KOPT-K1 (cell line): ENCODE measurements around the gene PCBP3.
"Not testable (repeated sequence)": the region's sequence is repeated elsewhere in the genome, so short reads cannot be mapped to it uniquely, and the experiment has no call there.

Experiments used
- H3K27ac ChIP-seq: fragments of 200-600 bp; sonication (generic); 2 replicates; pipeline ENCODE4 v1.5.1; 2016; ENCODE audit warnings: antibody characterized with exemption, mild to moderate bottlenecking, low read depth, low read length; ENCODE audit not compliant: poor library complexity, severe bottlenecking
- H3K36me3 ChIP-seq: fragments of 200-600 bp; sonication (generic); 2 replicates; pipeline ENCODE4 v1.5.1; 2017; ENCODE audit warnings: antibody characterized with exemption, mild to moderate bottlenecking, low read length, moderate library complexity; ENCODE audit not compliant: insufficient read depth
- H3K9me3 ChIP-seq: fragments of 200-600 bp; sonication (generic); 2 replicates; pipeline ENCODE4 v1.5.1; 2017; ENCODE audit warnings: antibody characterized with exemption, low read length, mild to moderate bottlenecking; ENCODE audit not compliant: insufficient read depth, poor library complexity, severe bottlenecking

PCBP3 gene

GRCh38 chr21:45959182-45959581 lies 315.7 kb downstream of the PCBP3 start:
- H3K9me3 ChIP-seq, result peaks cover 32% of the 10 kb centered on the region
- no peaks in the 10 kb centered on the region for H3K36me3 ChIP-seq
- H3K27ac ChIP-seq, result no peak overlapping the region

DNA sequence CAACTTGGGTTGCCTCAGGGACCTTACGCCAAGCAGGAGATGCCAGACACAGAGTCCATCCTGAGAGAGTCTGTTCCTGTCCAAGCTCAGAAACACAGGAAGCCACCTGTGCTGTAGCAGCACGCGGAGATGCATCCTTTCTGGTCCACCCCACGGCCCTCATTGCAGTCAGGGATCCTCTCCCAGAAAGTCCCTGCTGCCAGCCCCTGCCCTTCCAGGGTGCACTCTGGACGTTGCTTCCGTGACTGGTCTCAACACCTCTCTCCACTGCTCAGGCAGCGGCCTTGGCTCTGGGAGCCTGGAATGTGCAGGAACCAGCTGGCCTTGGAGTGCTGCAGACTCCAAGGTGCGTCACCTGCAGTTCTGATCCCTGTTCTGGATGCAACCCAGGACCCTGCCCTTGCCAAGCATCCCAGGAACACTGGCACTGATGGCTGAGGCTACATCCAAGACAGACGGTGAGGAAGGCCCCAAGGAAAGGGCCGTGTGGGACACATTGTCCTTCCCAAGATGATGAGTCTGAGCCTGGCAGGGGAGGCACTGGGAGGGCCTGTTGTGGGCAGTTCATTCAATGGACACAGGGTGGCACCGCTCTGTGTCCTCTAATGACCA lies 316.4 kb downstream of the PCBP3 start:
- Histone ChIP-seq H3K9me3 (peaks cover 39% of the 10 kb centered on the region), H3K27ac (no peak overlapping the region), H3K36me3 (no peaks in the 10 kb centered on the region)

GRCh38 chr21:45961408-45961807 lies 317.9 kb downstream of the PCBP3 start:
- not testable (repeated sequence) for H3K36me3 ChIP-seq
- H3K9me3 ChIP-seq, result peaks cover 39% of the 10 kb centered on the region

GRCh38 chr21:45962531-45963231 lies 319.2 kb downstream of the PCBP3 start:
- peaks cover 39% of the 10 kb centered on the region for H3K9me3 ChIP-seq
- no peaks in the 10 kb centered on the region for H3K36me3 ChIP-seq
- no peak overlapping the region for H3K27ac ChIP-seq

More at GRCh38 chr21:45961408-45961807, 317.9 kb downstream of the PCBP3 start:
- H3K27ac ChIP-seq, result not testable (repeated sequence)

GRCh38 chr21:45963232-45963570 lies 319.7 kb downstream of the PCBP3 start:
- Histone ChIP-seq H3K9me3 (peaks cover 39% of the 10 kb centered on the region), H3K36me3 (no peaks in the 10 kb centered on the region), H3K27ac (no peak overlapping the region)

GRCh38 chr21:45964649-45965048 lies 321.1 kb downstream of the PCBP3 start:
- Histone ChIP-seq H3K9me3 (peaks cover 39% of the 10 kb centered on the region), H3K27ac (no peak overlapping the region), H3K36me3 (no peaks in the 10 kb centered on the region)

DNA sequence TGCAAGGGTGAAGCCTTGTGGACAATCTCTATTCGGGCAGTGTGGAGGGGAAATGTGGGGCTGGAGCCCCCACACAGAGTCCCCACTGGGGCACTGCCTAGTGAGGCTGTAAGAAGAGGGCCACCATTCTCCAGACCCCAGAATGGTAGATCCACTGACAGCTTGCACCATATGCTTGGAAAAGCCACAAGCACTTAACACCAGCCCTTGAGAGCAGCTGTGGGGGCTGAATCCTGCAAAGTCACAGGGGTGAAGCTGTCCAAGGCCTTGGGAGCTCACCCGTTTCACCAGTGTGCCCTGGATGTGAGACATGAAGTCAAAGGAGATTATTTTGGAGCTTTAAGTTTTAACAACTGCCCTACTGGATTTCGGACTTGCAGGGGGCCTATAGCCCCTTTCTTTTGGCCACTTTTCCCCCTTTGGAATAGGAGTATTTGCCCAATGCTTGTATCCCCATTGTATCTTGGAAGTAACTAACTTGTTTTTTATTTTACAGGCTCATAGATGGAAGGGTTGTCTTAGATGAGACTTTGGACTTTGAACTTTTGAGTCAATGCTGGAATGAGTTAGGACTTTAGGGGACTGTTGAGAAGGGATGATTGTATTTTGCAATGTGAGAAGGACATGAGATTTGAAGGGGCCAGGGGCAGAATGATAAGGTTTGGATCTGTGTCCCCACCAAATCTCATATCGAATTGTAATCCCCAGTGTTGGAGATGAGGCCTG lies 321.7 kb downstream of the PCBP3 start:
- no peak overlapping the region for H3K27ac ChIP-seq
- no peaks in the 10 kb centered on the region for H3K36me3 ChIP-seq
- peaks cover 39% of the 10 kb centered on the region for H3K9me3 ChIP-seq

DNA sequence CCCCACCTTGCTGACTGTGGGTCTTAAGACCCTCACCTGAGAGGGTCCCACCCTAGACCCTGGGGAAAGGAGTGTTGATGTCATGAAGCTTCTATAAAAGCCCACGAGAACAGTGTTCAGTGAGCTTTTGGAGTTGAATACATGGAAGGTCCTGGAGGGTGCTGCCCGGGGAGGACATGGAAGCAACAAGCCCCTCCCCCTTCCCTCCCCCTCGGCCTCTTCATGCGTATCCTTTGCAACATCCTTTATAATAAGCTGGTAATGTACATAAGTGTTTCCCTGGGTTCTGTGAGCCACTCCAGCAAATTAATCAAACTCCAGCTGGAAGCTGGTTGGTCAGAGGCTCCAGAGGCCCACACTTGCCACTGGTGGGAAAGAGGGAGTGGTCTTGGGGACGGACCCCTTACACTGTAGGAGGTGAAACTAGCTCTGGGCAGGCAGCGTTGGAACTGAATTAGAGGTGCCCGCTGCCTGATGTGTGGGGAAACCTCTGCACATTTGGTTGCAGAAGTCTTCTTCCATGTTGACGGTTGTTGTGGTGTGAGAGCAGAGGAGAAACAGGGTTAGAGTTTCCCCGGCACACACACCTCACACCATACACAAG lies 323.4 kb downstream of the PCBP3 start:
- no peaks in the 10 kb centered on the region for H3K36me3 ChIP-seq
- no peak overlapping the region for H3K27ac ChIP-seq
- peaks cover 24% of the 10 kb centered on the region for H3K9me3 ChIP-seq

GRCh38 chr21:45969921-45970673 lies 326.6 kb downstream of the PCBP3 start:
- Histone ChIP-seq H3K9me3 (no peaks in the 10 kb centered on the region), H3K36me3 (no peaks in the 10 kb centered on the region), H3K27ac (no peak overlapping the region)

GRCh38 chr21:45970674-45971615 lies 327.4 kb downstream of the PCBP3 start:
- Histone ChIP-seq H3K36me3 (no peaks in the 10 kb centered on the region), H3K27ac (no peak overlapping the region), H3K9me3 (no peaks in the 10 kb centered on the region)

DNA sequence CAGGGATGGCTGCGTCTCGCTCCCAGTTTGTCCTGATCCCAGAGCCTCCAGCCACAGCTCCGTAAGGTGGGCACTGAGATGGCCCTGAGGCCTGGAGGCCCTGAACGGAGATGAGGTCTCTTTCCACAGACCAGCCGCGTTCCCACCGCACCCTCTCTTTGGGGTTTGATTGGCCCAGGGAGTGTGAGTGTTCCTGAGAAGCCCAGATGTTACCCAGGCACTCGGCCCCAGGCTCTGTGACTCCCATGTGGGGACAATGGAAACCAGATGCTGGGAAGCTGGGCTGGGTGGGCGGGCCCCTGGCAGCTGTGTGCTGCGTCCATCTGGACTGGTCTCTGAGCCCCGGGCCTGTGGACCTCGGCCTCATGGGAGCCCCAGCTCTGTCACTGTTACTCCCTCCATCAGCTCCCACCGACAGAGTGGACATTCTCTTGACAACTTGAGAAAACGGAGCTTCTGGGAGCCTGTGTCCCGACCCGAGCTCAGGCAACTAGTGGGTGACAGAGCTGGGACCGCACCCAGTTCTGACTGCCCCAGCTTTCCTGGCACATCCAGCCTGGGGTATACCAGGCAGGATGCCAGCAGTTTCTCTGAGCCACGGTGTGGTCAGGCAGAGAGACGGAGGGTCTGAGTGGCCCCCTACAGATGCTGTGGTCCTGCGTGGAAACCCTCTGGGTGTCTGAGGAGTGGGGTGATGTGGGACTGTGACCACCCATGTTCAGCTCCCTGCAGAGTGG lies 328.3 kb downstream of the PCBP3 start:
- H3K27ac ChIP-seq, result no peak overlapping the region
- H3K36me3 ChIP-seq, result no peaks in the 10 kb centered on the region
- H3K9me3 ChIP-seq, result no peaks in the 10 kb centered on the region

DNA sequence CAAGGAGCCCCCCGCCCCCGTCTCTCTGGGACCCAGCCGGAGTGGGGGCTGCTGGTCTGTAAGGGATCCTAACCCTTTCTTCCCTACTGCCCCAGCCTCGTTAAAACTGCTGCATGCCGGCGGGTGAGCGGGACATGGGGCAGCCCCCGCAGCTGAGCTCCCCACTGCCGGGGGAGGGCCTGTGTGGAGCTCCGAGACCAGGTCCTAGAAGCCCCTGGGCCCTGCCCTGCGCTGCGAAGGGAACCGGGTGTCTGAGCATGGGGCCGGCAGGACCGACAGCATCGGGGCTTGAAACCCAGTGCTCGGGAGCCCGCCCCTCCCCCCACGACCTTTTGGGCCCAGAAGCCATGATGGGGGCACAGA lies 328.8 kb downstream of the PCBP3 start:
- Histone ChIP-seq H3K9me3 (no peaks in the 10 kb centered on the region), H3K36me3 (no peaks in the 10 kb centered on the region), H3K27ac (no peak overlapping the region)

DNA sequence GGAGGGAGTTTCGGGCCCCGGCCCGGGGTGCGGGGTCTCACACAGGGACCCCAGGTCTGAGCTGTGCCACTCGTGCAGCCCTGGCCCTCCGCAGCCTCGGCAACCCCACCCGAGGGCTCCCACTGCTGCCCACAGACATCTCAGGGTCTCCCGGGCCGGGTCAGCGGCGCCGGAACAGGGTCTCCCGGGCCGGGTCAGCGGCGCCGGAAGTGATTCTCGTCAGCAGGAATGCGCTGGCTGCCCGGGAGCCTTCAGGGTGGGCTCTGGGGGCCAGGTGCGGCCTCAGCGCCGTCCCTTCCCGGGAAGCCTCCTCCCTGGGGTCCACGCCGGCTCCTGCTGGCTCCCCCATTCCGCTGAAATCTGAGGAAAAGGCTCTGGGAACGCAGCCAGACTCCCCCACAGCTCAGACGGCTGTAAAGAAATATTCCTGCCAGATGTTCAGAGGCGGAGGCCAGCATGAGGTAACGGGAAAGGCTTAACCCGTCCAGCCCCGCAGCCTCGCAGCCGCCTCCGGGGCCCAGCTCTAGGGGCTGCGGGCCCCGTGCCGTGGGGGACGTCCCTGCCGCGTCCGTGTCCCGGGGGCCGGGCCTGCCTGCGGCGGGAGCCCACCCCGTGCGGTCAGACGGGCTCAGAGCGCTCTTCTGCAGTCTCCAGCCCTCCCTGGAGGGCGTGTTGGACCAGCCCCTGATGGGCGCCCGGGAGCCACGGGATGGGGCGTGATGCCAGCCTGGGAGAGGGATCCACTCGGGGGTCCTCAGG lies 329.4 kb downstream of the PCBP3 start:
- no peaks in the 10 kb centered on the region for H3K36me3 ChIP-seq
- H3K27ac ChIP-seq, result no peak overlapping the region

More for the DNA sequence above, 329.4 kb downstream of the PCBP3 start:
- H3K9me3 ChIP-seq, result no peaks in the 10 kb centered on the region
